ENCODE data around the gene SV2C. TPM values are rescaled to one million over a fixed set of nuclear protein-coding genes. Genes with fewer than 3 reads are reported as not detected.

Gene SV2C
- total RNA-seq, 3 donors from 2014 or later, result 0.54 to 1.2 (median 0.58) TPM

DNA sequence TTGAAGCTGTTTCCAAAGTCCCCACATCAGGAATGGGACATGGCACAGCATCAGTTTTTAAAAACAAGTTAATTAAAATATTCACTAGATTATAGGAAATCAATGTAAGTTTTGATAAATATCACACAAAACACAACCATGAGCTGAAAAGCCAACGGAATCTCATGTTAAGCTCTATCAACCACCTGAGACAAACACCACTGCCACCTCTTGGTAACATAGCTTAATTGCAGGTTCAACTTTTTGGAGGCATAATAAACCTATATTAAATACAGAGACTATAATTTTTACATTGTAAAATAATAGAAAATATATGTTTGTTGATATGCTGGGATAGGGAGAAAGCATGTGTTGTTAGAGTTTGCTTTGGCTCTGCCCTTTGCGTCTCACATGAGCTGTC lies 126.1 kb downstream of the SV2C start:
- no peak for DNase-seq
- Histone ChIP-seq H3K36me3 (ENCODE audit: low read depth) (no peaks in the 10 kb centered on the region), H3K4me1 (ENCODE audit: low read depth) (no peaks in the 10 kb centered on the region), H3K4me3 (no peak overlapping the region), H3K9me3 (no peaks in the 10 kb centered on the region)
- TF ChIP-seq, protein P1, sequence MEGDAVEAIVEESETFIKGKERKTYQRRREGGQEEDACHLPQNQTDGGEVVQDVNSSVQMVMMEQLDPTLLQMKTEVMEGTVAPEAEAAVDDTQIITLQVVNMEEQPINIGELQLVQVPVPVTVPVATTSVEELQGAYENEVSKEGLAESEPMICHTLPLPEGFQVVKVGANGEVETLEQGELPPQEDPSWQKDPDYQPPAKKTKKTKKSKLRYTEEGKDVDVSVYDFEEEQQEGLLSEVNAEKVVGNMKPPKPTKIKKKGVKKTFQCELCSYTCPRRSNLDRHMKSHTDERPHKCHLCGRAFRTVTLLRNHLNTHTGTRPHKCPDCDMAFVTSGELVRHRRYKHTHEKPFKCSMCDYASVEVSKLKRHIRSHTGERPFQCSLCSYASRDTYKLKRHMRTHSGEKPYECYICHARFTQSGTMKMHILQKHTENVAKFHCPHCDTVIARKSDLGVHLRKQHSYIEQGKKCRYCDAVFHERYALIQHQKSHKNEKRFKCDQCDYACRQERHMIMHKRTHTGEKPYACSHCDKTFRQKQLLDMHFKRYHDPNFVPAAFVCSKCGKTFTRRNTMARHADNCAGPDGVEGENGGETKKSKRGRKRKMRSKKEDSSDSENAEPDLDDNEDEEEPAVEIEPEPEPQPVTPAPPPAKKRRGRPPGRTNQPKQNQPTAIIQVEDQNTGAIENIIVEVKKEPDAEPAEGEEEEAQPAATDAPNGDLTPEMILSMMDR (IDR thresholded peaks at IDR 0.05), result no peak
- ATAC-seq, result no peak
- intact Hi-C loops (cut with DNase I, micrococcal nuclease), result no loop called here

DNA sequence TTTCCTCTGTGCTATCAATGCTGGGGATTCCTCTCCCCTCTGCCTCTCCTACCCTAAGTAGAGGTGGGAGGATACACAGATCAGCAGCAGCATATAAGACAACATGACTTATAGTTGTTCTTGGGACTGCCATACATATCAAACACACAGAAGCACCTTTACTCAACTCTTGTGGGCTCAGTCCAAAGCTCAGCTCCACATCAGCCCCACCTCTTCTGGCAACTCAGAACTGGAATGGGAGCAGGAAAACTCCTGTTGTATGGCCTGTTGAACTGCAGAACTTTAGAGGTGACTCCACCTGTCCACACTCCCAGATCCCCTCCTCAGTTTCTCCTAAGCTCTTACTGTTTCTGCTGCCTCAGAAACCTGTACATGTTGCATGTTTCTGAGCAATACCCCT lies 127.8 kb downstream of the SV2C start:
- intact Hi-C loops (cut with DNase I, micrococcal nuclease), result no loop called here
- no peaks in the 10 kb centered on the region for H3K36me3 ChIP-seq (ENCODE audit: low read depth)
- ATAC-seq, result peak; percentile 79
- H3K4me1 ChIP-seq (ENCODE audit: low read depth), result no peaks in the 10 kb centered on the region
- H3K4me3 ChIP-seq, result no peak overlapping the region
- no peaks in the 10 kb centered on the region for H3K9me3 ChIP-seq
- peak in 1 of 3 donors; percentile 47 for DNase-seq
- TF ChIP-seq, protein P1 (IDR thresholded peaks at IDR 0.05), result no peak

DNA sequence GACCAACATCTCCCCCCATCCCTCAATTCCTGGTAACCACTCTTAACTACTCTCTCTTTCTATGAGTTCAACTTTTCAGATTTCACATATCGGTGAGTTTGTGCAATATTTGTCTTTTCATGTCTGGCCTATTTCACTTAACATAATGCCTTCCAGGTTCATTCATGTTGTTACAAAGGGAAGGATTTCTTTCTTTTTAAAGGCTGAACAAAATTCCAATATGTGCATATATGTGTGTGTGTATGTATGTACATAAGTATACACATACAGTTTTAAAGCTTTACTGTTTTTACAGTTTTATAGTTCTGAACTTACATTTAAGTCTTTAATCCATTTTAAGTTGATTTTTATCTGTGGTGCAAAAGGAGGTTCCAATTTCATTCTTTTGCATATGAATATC lies 130.7 kb downstream of the SV2C start:
- Histone ChIP-seq H3K4me1 (ENCODE audit: low read depth) (no peaks in the 10 kb centered on the region), H3K4me3 (no peak overlapping the region), H3K36me3 (ENCODE audit: low read depth) (no peaks in the 10 kb centered on the region), H3K9me3 (no peaks in the 10 kb centered on the region)
- ATAC-seq (no peak), DNase-seq (no peak)
- TF ChIP-seq, protein P1 (IDR thresholded peaks at IDR 0.05), result no peak
- intact Hi-C loops (cut with DNase I, micrococcal nuclease), result no loop called here

DNA sequence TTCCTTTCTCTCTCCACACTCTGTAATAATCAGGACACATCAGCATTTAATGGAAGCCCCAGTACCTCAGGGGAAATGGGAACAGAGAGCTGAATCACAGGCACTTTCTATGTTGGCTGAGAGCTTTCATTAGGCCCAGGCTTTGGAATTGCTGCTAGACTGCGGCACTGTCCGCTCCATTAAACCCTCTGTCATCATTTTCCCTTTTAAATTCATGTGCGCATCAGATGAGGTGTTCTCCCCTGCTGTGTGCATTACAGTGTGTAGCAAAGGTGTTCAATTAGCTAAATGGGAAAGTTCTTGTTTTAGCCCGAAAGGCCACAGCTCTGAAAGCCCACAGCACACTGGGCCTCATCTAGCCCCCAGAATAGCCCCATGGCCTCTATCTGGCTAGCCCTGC lies 133.6 kb downstream of the SV2C start:
- intact Hi-C loops (cut with DNase I, micrococcal nuclease), result no loop called here
- no peaks in the 10 kb centered on the region for H3K4me1 ChIP-seq (ENCODE audit: low read depth)
- ATAC-seq (no peak), DNase-seq (no peak)
- TF ChIP-seq, protein P1 (IDR thresholded peaks at IDR 0.05), result no peak
- H3K36me3 ChIP-seq (ENCODE audit: low read depth), result no peaks in the 10 kb centered on the region
- H3K9me3 ChIP-seq, result no peaks in the 10 kb centered on the region
- no peak overlapping the region for H3K4me3 ChIP-seq

DNA sequence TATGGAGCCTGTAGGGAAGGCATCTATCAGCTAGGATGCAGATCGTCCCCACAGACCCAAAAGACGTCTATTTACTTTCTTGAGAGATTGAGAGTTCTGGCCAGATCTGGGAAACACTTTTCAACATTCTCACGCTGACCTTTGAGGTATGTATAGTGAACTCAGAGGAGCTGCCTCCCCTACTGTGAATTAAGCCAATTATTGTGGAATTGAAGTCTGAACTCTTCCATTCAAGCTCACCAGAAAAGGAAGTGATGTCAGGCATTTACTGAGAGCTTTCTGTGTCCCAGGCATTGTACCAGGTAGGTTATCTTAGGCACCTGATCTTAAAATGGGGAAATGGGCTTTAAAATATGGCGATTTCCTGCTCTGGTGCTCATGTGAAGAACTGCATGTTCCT lies 136.5 kb downstream of the SV2C start:
- intact Hi-C loops (cut with DNase I, micrococcal nuclease), result no loop called here
- Histone ChIP-seq H3K4me1 (ENCODE audit: low read depth) (no peaks in the 10 kb centered on the region), H3K4me3 (no peak overlapping the region), H3K9me3 (no peaks in the 10 kb centered on the region), H3K36me3 (ENCODE audit: low read depth) (no peaks in the 10 kb centered on the region)
- DNase-seq, result no peak
- ATAC-seq, result no peak
- TF ChIP-seq, protein P1 (IDR thresholded peaks at IDR 0.05), result no peak

DNA sequence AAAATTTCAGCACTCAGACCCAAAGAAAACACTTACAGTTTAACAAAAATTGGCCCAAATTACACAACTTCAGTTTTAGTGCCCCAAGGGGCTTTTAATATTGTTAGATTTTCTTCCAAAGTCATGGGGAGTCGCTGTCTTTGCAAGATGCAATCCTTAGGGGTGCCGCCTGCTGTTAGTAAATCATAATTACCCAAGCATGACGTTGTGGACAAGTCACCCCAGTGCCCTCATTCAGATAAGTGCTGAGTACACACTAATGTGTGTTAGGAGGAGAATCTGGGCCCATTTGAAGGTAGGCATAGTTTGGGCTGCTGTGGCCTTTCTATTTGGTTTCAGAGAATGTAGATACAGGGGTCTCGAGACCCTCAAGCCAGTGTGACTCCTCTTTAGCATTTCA lies 138.1 kb downstream of the SV2C start:
- intact Hi-C loops (cut with DNase I, micrococcal nuclease), result no loop called here
- Histone ChIP-seq H3K36me3 (ENCODE audit: low read depth) (no peaks in the 10 kb centered on the region), H3K9me3 (no peaks in the 10 kb centered on the region), H3K4me1 (ENCODE audit: low read depth) (no peaks in the 10 kb centered on the region), H3K4me3 (no peak overlapping the region)
- DNase-seq (no peak), ATAC-seq (no peak)
- TF ChIP-seq, protein P1 (IDR thresholded peaks at IDR 0.05), result no peak

Measured in mucosa of descending colon (tissue), 3 donors.